Measurements from ENCODE around the gene ABCB11. TPM values are rescaled to one million over a fixed set of nuclear protein-coding genes. Genes with fewer than 3 reads are reported as not detected.

The ABCB11 gene
- total RNA-seq, 1 experiment from 2014 or later: 0.05 TPM

GRCh38 chr2:169077674-169078240, 46.6 kb upstream of the ABCB11 start:
- H3K4me3 ChIP-seq (ENCODE audit: low read depth in 2 of 2, low read length in 2 of 2): no peak overlapping the region
- TF ChIP-seq SIN3A (IDR thresholded peaks at IDR 0.05; ENCODE audit: borderline replicate concordance, insufficient read depth, low read depth, low read length) (no peak), POLR2AphosphoS5 (IDR thresholded peaks at IDR 0.05; ENCODE audit: low read depth, low read length) (no peak), TCF7L2 (IDR thresholded peaks at IDR 0.05; ENCODE audit: low read depth, low read length) (no peak), REST (IDR thresholded peaks at IDR 0.05; ENCODE audit: insufficient read depth in 1 of 2, low read depth in 2 of 2, low read length in 1 of 2) (no peak)
- TF ChIP-seq, protein P1, sequence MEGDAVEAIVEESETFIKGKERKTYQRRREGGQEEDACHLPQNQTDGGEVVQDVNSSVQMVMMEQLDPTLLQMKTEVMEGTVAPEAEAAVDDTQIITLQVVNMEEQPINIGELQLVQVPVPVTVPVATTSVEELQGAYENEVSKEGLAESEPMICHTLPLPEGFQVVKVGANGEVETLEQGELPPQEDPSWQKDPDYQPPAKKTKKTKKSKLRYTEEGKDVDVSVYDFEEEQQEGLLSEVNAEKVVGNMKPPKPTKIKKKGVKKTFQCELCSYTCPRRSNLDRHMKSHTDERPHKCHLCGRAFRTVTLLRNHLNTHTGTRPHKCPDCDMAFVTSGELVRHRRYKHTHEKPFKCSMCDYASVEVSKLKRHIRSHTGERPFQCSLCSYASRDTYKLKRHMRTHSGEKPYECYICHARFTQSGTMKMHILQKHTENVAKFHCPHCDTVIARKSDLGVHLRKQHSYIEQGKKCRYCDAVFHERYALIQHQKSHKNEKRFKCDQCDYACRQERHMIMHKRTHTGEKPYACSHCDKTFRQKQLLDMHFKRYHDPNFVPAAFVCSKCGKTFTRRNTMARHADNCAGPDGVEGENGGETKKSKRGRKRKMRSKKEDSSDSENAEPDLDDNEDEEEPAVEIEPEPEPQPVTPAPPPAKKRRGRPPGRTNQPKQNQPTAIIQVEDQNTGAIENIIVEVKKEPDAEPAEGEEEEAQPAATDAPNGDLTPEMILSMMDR (IDR thresholded peaks at IDR 0.05): no peak
- DNase-seq (ENCODE audit: low read depth, low spot score) (no peak), ATAC-seq (no peak)
- H3K27me3 ChIP-seq (ENCODE audit: control insufficient read depth, insufficient read depth, low read length): no peaks in the 10 kb centered on the region
- CTCF ChIA-PET: no interaction called here
- intact Hi-C loops (cut with micrococcal nuclease; ENCODE audit: unreplicated experiment) (no loop called here), in situ Hi-C loops (cut with HindIII; ENCODE audit: low pct_unique_long_range_greater_than_20kb, low sequenced_read_pairs) (no loop called here)
- no peak overlapping the region for H3K27ac ChIP-seq (ENCODE audit: low read length)
- no TSS peak for BruUV-seq (replicated peaks)
- H3K4me1 ChIP-seq (ENCODE audit: control insufficient read depth, insufficient read depth, low read length): no peaks in the 10 kb centered on the region
- H3K9me3 ChIP-seq (ENCODE audit: control insufficient read depth, insufficient read depth, low read depth, low read length): no peaks in the 10 kb centered on the region
- POLR2A ChIA-PET: no interaction called here
- no peaks in the 10 kb centered on the region for H3K36me3 ChIP-seq (ENCODE audit: control insufficient read depth, insufficient read depth, low read length)

- ChIA-PET CTCF (no interaction called here), POLR2A (no interaction called here)
- no TSS peak for BruUV-seq (replicated peaks)
- no peaks in the 10 kb centered on the region for H3K9me3 ChIP-seq (ENCODE audit: control insufficient read depth, insufficient read depth, low read depth, low read length)
- TF ChIP-seq, protein P1 (IDR thresholded peaks at IDR 0.05): no peak
- TF ChIP-seq POLR2AphosphoS5 (IDR thresholded peaks at IDR 0.05; ENCODE audit: low read depth, low read length) (no peak), TCF7L2 (IDR thresholded peaks at IDR 0.05; ENCODE audit: low read depth, low read length) (no peak), SIN3A (IDR thresholded peaks at IDR 0.05; ENCODE audit: borderline replicate concordance, insufficient read depth, low read depth, low read length) (no peak)
- no peaks in the 10 kb centered on the region for H3K4me1 ChIP-seq (ENCODE audit: control insufficient read depth, insufficient read depth, low read length)
- no peak for DNase-seq (ENCODE audit: low read depth, low spot score)
- H3K27ac ChIP-seq (ENCODE audit: low read length): no peak overlapping the region
- intact Hi-C loops (cut with micrococcal nuclease; ENCODE audit: unreplicated experiment) (no loop called here), in situ Hi-C loops (cut with HindIII; ENCODE audit: low pct_unique_long_range_greater_than_20kb, low sequenced_read_pairs) (no loop called here)
- H3K4me3 ChIP-seq (ENCODE audit: low read depth in 2 of 2, low read length in 2 of 2): no peak overlapping the region
- H3K36me3 ChIP-seq (ENCODE audit: control insufficient read depth, insufficient read depth, low read length): no peaks in the 10 kb centered on the region
- H3K27me3 ChIP-seq (ENCODE audit: control insufficient read depth, insufficient read depth, low read length): no peaks in the 10 kb centered on the region
- no peak for ATAC-seq
Observed at GRCh38 chr2:169073963-169074751, 43.0 kb upstream of the ABCB11 start.
